CD4-positive, CD25-positive, alpha-beta regulatory T cell (primary cell): ENCODE results near the gene PTPA. TPM values are rescaled to one million over a fixed set of nuclear protein-coding genes. Genes with fewer than 3 reads are reported as not detected.

ENCODE experiments used
- ATAC-seq, 2 donors: fragments of 150-1000 bp; cut with Tn5 transposase; one replicate each; pipeline ENCODE4 v1.10.0; 2021; ENCODE audit warnings: low read depth in 2 of 2, moderate number of reproducible peaks in 2 of 2, moderate library complexity in 1 of 2
- DNase-seq, 3 donors: peaks; one replicate each; pipeline versions ENCODE4 v3.0.0 to v3.0.0-alpha.2; 2012 to 2022; ENCODE audit warnings: mixed read lengths in 1 of 3
- H3K27ac ChIP-seq: one replicate; pipeline ENCODE4 v1.7.0; 2013; ENCODE audit warnings: mild to moderate bottlenecking, low read length; ENCODE audit not compliant: insufficient read depth, poor library complexity, severe bottlenecking
- H3K27me3 ChIP-seq: one replicate; pipeline ENCODE4 v1.7.0; 2013; ENCODE audit warnings: low read length; ENCODE audit not compliant: control insufficient read depth, insufficient read depth
- H3K36me3 ChIP-seq: one replicate; pipeline ENCODE4 v1.7.0; 2013; ENCODE audit warnings: mild to moderate bottlenecking, low read length, moderate library complexity; ENCODE audit not compliant: control insufficient read depth, insufficient read depth
- H3K4me1 ChIP-seq: 2 replicates; pipeline ENCODE4 v1.7.0; 2013; ENCODE audit warnings: mild to moderate bottlenecking, low read length; ENCODE audit not compliant: insufficient read depth, control insufficient read depth, poor library complexity, severe bottlenecking
- H3K4me3 ChIP-seq: one replicate; pipeline ENCODE4 v1.7.0; 2013; ENCODE audit warnings: low read depth, mild to moderate bottlenecking, low read length, moderate library complexity
- H3K9me3 ChIP-seq, 2 experiments: 1 replicate in 1 of 2; 2 replicates in 1 of 2; pipeline ENCODE4 v1.7.0; 2013; ENCODE audit warnings: low read length in 2 of 2, mild to moderate bottlenecking in 1 of 2, moderate library complexity in 1 of 2; ENCODE audit not compliant: control insufficient read depth in 2 of 2
- H3K27ac Mint-ChIP-seq, 3 donors: one replicate each; pipeline ENCODE4 v1.8.0; 2020 to 2022; ENCODE audit warnings: mild to moderate bottlenecking in 3 of 3, mixed read lengths in 3 of 3, moderate library complexity in 2 of 3
- H3K27me3 Mint-ChIP-seq: one replicate; pipeline ENCODE4 v1.8.0; 2022; ENCODE audit warnings: mild to moderate bottlenecking, mixed read lengths
- H3K36me3 Mint-ChIP-seq: one replicate; pipeline ENCODE4 v1.8.0; 2020; ENCODE audit warnings: mixed read lengths
- H3K4me1 Mint-ChIP-seq, 4 donors: one replicate each; pipeline ENCODE4 v1.8.0; 2020 to 2022; ENCODE audit warnings: mixed read lengths in 4 of 4, mild to moderate bottlenecking in 1 of 4
- H3K4me3 Mint-ChIP-seq, 4 donors: one replicate each; pipeline ENCODE4 v1.8.0; 2020 to 2022; ENCODE audit warnings: mild to moderate bottlenecking in 4 of 4, mixed read lengths in 4 of 4, moderate library complexity in 3 of 4
- H3K9me3 Mint-ChIP-seq, 7 donors: one replicate each; pipeline ENCODE4 v1.8.0; 2020 to 2022; ENCODE audit warnings: mixed read lengths in 7 of 7, mild to moderate bottlenecking in 3 of 7, moderate library complexity in 2 of 7
- polyA plus RNA-seq, 4 donors: library from polyadenylated mRNA; unstranded; fragments of 300-500 nt; fragmentation: Illumina TruSeq; gene quantifications; one replicate each; pipeline ENCODE4 v1.2.3, GENCODE V29; 2021
- total RNA-seq: library from RNA; stranded (reverse); gene quantifications from one replicate; pipeline ENCODE4 v1.2.3, GENCODE V29; 2022

PTPA gene
- total and polyA plus RNA-seq, 5 donors from 2014 or later: 12.9 to 53.7 (median 16.7) TPM

DNA sequence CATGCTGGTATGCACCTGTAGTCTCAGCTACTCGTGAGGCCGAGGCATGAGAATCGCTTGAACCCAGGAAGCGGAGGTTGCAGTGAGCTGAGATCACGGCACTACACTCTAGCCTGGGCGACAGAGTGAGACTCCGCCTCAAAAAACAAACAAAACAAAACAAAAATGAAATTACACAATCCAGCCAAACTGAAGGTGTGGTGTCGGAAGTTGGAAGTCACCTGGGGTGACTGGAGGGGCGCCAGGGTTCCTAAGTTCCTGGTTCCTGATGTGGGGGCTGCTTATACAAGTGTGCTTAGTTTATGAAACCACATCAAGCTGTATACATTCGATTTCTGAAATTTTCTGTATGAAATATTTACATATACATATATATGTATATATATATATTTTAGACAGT lies 34.0 kb upstream of the PTPA start:
- Histone ChIP-seq H3K36me3 (no peaks in the 10 kb centered on the region), H3K27me3 (no peaks in the 10 kb centered on the region), H3K4me3 (no peak overlapping the region), H3K4me1 (peaks cover 17% of the 10 kb centered on the region), H3K9me3 (no peaks in the 10 kb centered on the region), H3K27ac (no peak overlapping the region)
- Mint-ChIP-seq H3K4me1 (peaks cover 0 to 31% (median 16%) of the 10 kb centered on the region in 4 donors), H3K9me3 (no peaks in the 10 kb centered on the region), H3K4me3 (peak overlapping the region in 1 of 4 donors; percentile 54), H3K27ac (no peak overlapping the region), H3K27me3 (peaks cover 5% of the 10 kb centered on the region), H3K36me3 (no peaks in the 10 kb centered on the region)
- ATAC-seq: no peak
- DNase-seq: no peak

DNA sequence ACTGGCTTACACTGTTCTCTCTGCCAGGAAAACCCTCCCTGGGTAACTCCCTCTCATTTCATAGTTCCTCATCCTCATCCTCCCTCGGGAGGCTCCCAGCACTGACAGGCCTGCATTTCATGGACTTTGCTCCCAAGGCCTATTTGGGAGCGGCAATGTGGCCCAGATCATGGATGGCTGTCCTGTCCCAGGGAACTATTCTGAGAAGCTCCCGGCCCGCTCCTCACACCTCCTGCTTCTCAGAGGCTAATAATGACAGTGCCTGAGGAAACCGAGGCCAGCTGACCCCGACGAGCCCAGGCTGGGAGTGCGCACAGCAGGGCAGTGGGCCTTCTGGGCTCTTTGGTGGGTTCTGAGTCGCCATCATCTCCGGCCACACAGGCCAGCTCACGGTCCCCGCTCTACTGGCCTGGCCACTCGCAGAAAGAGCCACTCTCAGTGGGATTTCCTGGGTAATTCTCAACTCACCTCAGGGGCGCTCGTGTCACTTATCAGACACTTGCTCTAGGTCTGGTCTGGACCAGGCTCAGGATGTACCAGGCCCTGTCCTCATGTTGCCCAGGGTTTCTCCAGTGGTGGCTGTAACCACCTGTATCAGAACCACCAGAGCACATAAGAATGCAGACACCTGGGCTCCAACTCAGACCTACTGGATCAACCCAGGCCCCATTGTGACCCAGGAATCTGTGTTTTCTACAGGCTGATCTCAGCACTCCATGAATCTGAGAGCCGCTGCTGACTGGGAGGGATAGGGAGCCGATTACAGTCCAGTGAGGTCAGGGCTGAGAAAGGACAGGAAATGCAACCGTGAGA lies 32.3 kb upstream of the PTPA start:
- no peak for ATAC-seq
- no peaks in the 10 kb centered on the region for H3K9me3 ChIP-seq
- no peak overlapping the region for H3K27ac ChIP-seq
- no peak overlapping the region for H3K4me3 ChIP-seq
- Mint-ChIP-seq H3K27me3 (peaks cover 5% of the 10 kb centered on the region), H3K27ac (no peak overlapping the region), H3K9me3 (no peaks in the 10 kb centered on the region), H3K4me3 (peak overlapping the region; percentile 57 to 81 (median 70)), H3K4me1 (peaks cover 0 to 36% (median 19%) of the 10 kb centered on the region in 4 donors), H3K36me3 (no peaks in the 10 kb centered on the region)
- no peaks in the 10 kb centered on the region for H3K36me3 ChIP-seq
- H3K27me3 ChIP-seq: no peaks in the 10 kb centered on the region
- H3K4me1 ChIP-seq: peaks cover 20% of the 10 kb centered on the region
- no peak for DNase-seq

DNA sequence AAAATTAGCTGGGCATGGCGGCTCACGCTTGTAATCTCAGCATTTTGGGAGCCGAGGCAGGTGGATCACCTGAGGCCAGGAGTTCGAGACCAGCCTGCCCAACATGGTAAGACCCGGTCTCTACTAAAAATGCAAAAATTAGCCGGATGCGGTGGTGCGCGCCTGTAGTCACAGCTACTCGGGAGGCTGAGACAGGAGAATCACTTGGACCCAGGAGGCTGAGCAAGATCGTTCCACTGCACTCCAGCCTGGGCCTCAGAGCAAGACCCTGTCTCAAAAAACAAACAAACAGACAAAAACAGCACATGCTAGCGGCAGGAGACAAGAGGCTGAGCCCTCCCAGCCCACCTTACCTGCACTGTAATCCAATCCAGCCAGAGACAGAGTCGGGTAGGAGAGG lies 31.4 kb upstream of the PTPA start:
- peak overlapping the region in 1 of 3 donors; percentile 66 for H3K27ac Mint-ChIP-seq
- no peak for DNase-seq
- ATAC-seq: no peak

DNA sequence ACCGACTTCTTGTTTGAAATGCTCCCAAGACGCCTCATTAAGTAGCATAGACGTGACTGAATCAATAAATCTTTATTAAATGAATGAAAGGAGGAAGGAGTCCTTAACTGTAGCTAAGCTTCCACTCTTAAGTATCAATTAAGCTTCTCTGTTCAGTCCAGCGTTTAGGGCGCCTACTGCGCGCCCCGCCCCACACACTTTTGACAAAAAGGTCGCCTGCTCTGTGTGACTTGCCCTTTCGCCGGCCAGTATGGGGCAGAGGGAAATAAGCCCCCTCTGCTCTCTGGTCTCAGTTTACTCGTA lies 31.0 kb upstream of the PTPA start:
- Mint-ChIP-seq H3K4me3 (peak overlapping the region; percentile 90 to 97 (median 94)), H3K27ac (peak overlapping the region; percentile 66 to 84 (median 77)), H3K9me3 (no peaks in the 10 kb centered on the region), H3K4me1 (peaks cover 0 to 30% (median 19%) of the 10 kb centered on the region in 4 donors), H3K36me3 (no peaks in the 10 kb centered on the region), H3K27me3 (peaks cover 5% of the 10 kb centered on the region)
- Histone ChIP-seq H3K27ac (peak overlapping the region; percentile 60), H3K4me3 (peak overlapping the region; percentile 83), H3K9me3 (no peaks in the 10 kb centered on the region), H3K36me3 (peaks cover 6% of the 10 kb centered on the region), H3K4me1 (peaks cover 20% of the 10 kb centered on the region), H3K27me3 (no peaks in the 10 kb centered on the region)
- ATAC-seq (no peak), DNase-seq (no peak)

More for the DNA sequence above, 31.4 kb upstream of the PTPA start:
- peaks cover 5% of the 10 kb centered on the region for H3K27me3 Mint-ChIP-seq
- no peaks in the 10 kb centered on the region for H3K9me3 Mint-ChIP-seq
- H3K36me3 Mint-ChIP-seq: no peaks in the 10 kb centered on the region
- H3K27ac ChIP-seq: peak overlapping the region; percentile 60
- peak overlapping the region; percentile 83 for H3K4me3 ChIP-seq
- peak overlapping the region; percentile 90 to 97 (median 94) for H3K4me3 Mint-ChIP-seq
- no peaks in the 10 kb centered on the region for H3K9me3 ChIP-seq
- peaks cover 0 to 30% (median 18%) of the 10 kb centered on the region in 4 donors for H3K4me1 Mint-ChIP-seq
- no peaks in the 10 kb centered on the region for H3K27me3 ChIP-seq
- peaks cover 20% of the 10 kb centered on the region for H3K4me1 ChIP-seq
- H3K36me3 ChIP-seq: peaks cover 1% of the 10 kb centered on the region

DNA sequence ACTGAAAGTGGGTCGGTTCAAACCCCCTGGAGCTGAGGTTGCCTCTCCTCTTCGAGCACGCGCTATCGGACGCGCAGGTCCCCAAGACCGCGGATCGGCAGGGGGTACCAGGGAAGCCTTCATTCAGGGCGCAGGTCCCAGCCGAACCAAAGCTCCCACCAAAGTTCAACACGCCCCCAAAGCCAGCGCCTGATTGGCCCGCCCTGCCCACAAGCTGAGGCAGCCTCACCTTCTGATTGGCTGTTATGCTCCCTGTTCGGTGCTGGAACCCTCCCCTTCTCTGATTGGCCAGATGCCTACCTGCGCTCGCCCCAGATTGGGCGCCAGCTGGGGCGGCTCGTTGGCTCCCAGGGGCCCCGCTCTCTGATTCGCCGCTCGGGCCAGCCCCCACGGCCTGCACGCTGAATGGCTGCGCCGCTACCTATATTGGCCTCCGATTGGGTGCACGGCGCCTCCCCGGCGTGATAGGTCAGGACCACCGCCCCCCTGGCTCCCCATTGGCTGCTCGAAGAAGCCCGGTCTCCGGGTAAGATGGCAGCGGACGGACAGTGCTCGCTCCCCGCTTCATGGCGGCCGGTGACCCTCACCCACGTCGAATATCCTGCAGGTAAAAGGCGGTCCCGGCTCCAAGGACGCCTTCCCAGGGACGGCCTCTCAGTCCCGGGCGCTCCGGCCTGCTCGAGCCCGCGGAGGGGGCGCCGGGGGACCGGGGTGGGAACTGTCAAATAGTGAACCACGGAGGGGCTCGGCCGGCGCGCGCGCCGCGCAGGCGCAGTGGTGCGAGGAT lies 30.4 kb upstream of the PTPA start, which contains the start of gene DOLPP1:
Gene DOLPP1 (plus strand): TSS at position 511 of the 787 bp plus-strand sequence. CDS start 21 bp downstream, at position 532.
- ATAC-seq (peak; percentile 95 to 96), DNase-seq (peak; percentile 97 to 100 (median 99))
- H3K4me1 Mint-ChIP-seq: peaks cover 0 to 31% (median 19%) of the 10 kb centered on the region in 4 donors
- peak within 1 kb of the TSS; percentile 90 to 97 (median 94) for H3K4me3 Mint-ChIP-seq
- H3K36me3 ChIP-seq: peaks cover 11% of the 10 kb centered on the region
- H3K27me3 ChIP-seq: no peaks in the 10 kb centered on the region
- H3K4me3 ChIP-seq: peak within 1 kb of the TSS; percentile 83
- peak within 1 kb of the TSS; percentile 73 for H3K27ac ChIP-seq
- no peaks in the 10 kb centered on the region for H3K9me3 ChIP-seq
- peak within 1 kb of the TSS; percentile 66 to 84 (median 77) for H3K27ac Mint-ChIP-seq
- H3K4me1 ChIP-seq: peaks cover 20% of the 10 kb centered on the region
- H3K9me3 Mint-ChIP-seq: no peaks in the 10 kb centered on the region
- peaks cover 5% of the 10 kb centered on the region for H3K27me3 Mint-ChIP-seq
- H3K36me3 Mint-ChIP-seq: no peaks in the 10 kb centered on the region

DNA sequence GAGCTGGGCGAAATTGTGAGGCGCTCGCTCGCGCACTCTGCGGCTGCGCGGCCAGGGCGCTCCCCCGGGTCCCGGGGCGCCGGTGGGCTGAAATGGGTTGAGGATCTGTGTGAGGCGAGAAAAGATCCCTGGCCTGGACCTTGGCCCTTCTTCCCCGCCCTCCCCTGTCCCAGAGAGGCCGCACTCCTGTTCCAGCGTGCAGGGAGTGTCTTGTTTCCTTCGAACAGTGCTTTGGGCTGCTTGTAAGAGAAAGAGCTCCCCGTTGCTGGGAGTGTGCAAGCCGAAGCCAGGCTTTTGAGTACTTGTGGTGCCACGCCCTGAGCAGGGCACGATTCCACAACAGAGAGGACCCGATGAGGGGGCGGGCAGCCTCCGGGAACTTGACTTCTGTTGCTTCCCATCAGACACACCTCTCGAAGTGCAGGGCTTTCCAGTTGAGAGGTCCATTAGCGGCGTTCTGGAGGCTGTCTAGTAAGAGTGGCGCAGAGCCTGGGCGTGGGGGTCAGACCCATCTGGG lies 29.8 kb upstream of the PTPA start:
- H3K36me3 ChIP-seq: peaks cover 17% of the 10 kb centered on the region
- peak overlapping the region in 2 of 3 donors; percentile 77 to 78 for H3K27ac Mint-ChIP-seq
- DNase-seq (no peak), ATAC-seq (no peak)
- H3K27me3 Mint-ChIP-seq: peaks cover 5% of the 10 kb centered on the region
- H3K36me3 Mint-ChIP-seq: no peaks in the 10 kb centered on the region
- peak overlapping the region; percentile 90 to 97 (median 94) for H3K4me3 Mint-ChIP-seq
- peaks cover 20% of the 10 kb centered on the region for H3K4me1 ChIP-seq
- peaks cover 0 to 31% (median 19%) of the 10 kb centered on the region in 4 donors for H3K4me1 Mint-ChIP-seq
- no peaks in the 10 kb centered on the region for H3K9me3 ChIP-seq
- peak overlapping the region; percentile 76 for H3K4me3 ChIP-seq
- no peaks in the 10 kb centered on the region for H3K27me3 ChIP-seq
- H3K9me3 Mint-ChIP-seq: no peaks in the 10 kb centered on the region
- H3K27ac ChIP-seq: peak overlapping the region; percentile 73

DNA sequence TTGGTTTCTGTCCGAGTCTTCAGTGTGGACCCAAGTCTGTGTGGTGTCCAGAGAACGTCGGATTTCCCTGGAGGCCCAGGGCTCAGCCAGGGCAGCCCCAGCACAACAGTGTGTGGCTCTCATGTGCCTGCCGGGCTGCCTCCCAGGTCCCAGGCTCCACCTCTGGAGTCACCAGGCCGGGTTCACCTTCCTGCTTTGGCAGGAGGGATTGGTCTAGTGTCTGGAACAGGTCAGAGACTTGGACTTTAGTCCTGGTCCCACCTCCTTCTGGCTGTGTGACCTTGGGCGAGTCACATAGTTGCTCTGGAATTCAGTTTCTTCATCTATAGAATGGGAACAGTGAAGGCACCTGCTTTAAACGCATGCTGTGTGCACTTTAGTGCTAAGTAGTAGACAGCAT lies 27.1 kb upstream of the PTPA start:
- Mint-ChIP-seq H3K27ac (no peak overlapping the region), H3K9me3 (no peaks in the 10 kb centered on the region), H3K36me3 (peaks cover 9% of the 10 kb centered on the region), H3K27me3 (peaks cover 5% of the 10 kb centered on the region), H3K4me1 (peaks cover 0 to 30% (median 18%) of the 10 kb centered on the region in 4 donors), H3K4me3 (peak overlapping the region in 1 of 4 donors; percentile 38)
- H3K9me3 ChIP-seq: no peaks in the 10 kb centered on the region
- no peak overlapping the region for H3K4me3 ChIP-seq
- peaks cover 25% of the 10 kb centered on the region for H3K36me3 ChIP-seq
- no peak overlapping the region for H3K27ac ChIP-seq
- H3K4me1 ChIP-seq: peaks cover 20% of the 10 kb centered on the region
- DNase-seq (no peak), ATAC-seq (no peak)
- no peaks in the 10 kb centered on the region for H3K27me3 ChIP-seq
